ENCODE measurements around the gene ZFHX2. TPM values are rescaled to one million over a fixed set of nuclear protein-coding genes. Genes with fewer than 3 reads are reported as not detected.

ZFHX2 gene
- total RNA-seq, 1 experiment from 2014 or later, result 19.4 TPM

DNA sequence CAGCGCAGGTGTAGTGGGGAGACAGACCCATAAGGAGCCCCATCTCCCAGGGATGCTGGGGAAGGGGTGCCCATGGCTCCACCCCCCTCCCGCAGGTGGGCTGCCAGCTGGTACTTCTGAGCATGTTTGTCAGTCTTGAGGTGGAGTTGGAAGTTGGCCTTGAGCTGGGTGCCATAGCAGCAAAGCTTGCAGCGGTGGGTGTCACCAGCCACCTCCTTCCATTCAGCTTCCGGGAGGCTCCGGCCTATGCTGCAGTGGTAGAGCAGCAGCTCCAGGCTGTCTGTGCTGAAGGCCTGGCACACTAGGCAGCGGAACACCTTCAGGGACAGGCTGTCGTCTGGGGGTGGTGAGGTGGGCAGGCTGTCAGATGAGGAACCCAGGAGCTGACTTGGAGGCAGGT is 18.9 kb downstream of the ZFHX2 start:
- H2BK120ac ChIP-seq (ENCODE audit: low read depth, low read length, poor library complexity, severe bottlenecking), result no peak overlapping the region
- H3K4me2 ChIP-seq (ENCODE audit: insufficient read depth, insufficient read length, low read length), result no peak overlapping the region
- H2AFZ ChIP-seq (ENCODE audit: low read length), result no peak overlapping the region
- no CpG with 5 or more reads among the region's 7 CpGs for WGBS (ENCODE audit: extremely low coverage, insufficient read length, low lambda C conversion rate)
- H3K4me1 ChIP-seq (ENCODE audit: insufficient read depth, low read length), result peaks cover 3% of the 10 kb centered on the region; the same call in 1 of the 2 replicates
- no peak overlapping the region for H4K91ac ChIP-seq (ENCODE audit: insufficient read length, low read depth, low read length)
- no peak overlapping the region for H3K56ac ChIP-seq (ENCODE audit: insufficient read length, low read depth, low read length)
- H4K5ac ChIP-seq (ENCODE audit: insufficient read length, low read depth, low read length), result no peak overlapping the region
- H3K23me2 ChIP-seq (ENCODE audit: insufficient read length, low read depth, low read length, poor library complexity, severe bottlenecking), result peaks cover 2% of the 10 kb centered on the region
- H2BK5ac ChIP-seq (ENCODE audit: insufficient read length, low read length), result no peak overlapping the region
- H3K23ac ChIP-seq (ENCODE audit: insufficient read length, low read depth, low read length), result no peak overlapping the region
- Mint-ChIP-seq H3K4me1 (peaks cover 34 to 39% of the 10 kb centered on the region in 2 experiments), H3K4me3 (no peak overlapping the region), H3K27me3 (ENCODE audit: low read depth) (no peaks in the 10 kb centered on the region), H3K9me3 (no peaks in the 10 kb centered on the region; a peak in 1 of 5 replicates), H3K27ac (no peak overlapping the region; a peak in 1 of 7 replicates), H3K36me3 (ENCODE audit: insufficient read depth in 1 of 3, low read depth in 3 of 3) (peaks cover 43 to 57% (median 56%) of the 10 kb centered on the region in 3 experiments; a peak in 6 of 7 replicates)
- H3T11ph ChIP-seq (ENCODE audit: low read length), result no peak overlapping the region
- no peak overlapping the region for H3K9ac ChIP-seq (ENCODE audit: extremely low read depth, insufficient read length, low read length)
- H3K27me3 ChIP-seq (ENCODE audit: insufficient read depth, low read length), result no peaks in the 10 kb centered on the region
- H3K4ac ChIP-seq (ENCODE audit: low read depth, low read length), result no peak overlapping the region
- no peak overlapping the region for H4K8ac ChIP-seq (replicated peaks; ENCODE audit: insufficient read length, low read depth, low read length)
- no peak overlapping the region for H2BK15ac ChIP-seq (ENCODE audit: low read depth, low read length)
- TF ChIP-seq, protein P1, sequence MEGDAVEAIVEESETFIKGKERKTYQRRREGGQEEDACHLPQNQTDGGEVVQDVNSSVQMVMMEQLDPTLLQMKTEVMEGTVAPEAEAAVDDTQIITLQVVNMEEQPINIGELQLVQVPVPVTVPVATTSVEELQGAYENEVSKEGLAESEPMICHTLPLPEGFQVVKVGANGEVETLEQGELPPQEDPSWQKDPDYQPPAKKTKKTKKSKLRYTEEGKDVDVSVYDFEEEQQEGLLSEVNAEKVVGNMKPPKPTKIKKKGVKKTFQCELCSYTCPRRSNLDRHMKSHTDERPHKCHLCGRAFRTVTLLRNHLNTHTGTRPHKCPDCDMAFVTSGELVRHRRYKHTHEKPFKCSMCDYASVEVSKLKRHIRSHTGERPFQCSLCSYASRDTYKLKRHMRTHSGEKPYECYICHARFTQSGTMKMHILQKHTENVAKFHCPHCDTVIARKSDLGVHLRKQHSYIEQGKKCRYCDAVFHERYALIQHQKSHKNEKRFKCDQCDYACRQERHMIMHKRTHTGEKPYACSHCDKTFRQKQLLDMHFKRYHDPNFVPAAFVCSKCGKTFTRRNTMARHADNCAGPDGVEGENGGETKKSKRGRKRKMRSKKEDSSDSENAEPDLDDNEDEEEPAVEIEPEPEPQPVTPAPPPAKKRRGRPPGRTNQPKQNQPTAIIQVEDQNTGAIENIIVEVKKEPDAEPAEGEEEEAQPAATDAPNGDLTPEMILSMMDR (conservative IDR thresholded peaks at IDR 0.05), result no peak
- H3K79me2 ChIP-seq (ENCODE audit: insufficient read depth, low read length), result no peaks in the 10 kb centered on the region
- no peak overlapping the region for H2BK12ac ChIP-seq (ENCODE audit: insufficient read length, low read depth, low read length)
- H3K18ac ChIP-seq (ENCODE audit: insufficient read length, low read depth, low read length), result no peak overlapping the region
- H2BK20ac ChIP-seq (ENCODE audit: low read depth, low read length, poor library complexity, severe bottlenecking), result no peak overlapping the region
- no peak for DNase-seq
- H3K9me3 ChIP-seq (ENCODE audit: control insufficient read depth, low read depth, low read length), result no peaks in the 10 kb centered on the region
- no peak overlapping the region for H2AK5ac ChIP-seq (ENCODE audit: insufficient read length, low read length)
- H3K14ac ChIP-seq (ENCODE audit: insufficient read depth, low read length), result no peak overlapping the region
- no peak overlapping the region for H3K27ac ChIP-seq (ENCODE audit: insufficient read length, low read depth, low read length)
- H3K79me1 ChIP-seq (ENCODE audit: insufficient read depth, low read depth, low read length, poor library complexity, severe bottlenecking), result no peaks in the 10 kb centered on the region
- no peaks in the 10 kb centered on the region for H4K20me1 ChIP-seq (ENCODE audit: control insufficient read depth, insufficient read depth, insufficient read length)

Data from H9 (cell line).